C4-2B (cell line): ENCODE results near the gene DCTN4.

Experiments used
- CTCF ChIP-seq: fragments of 450-650 bp; conservative IDR thresholded peaks from 2 replicates; pipeline ENCODE4 v1.5.1; 2017; ENCODE audit warnings: mild to moderate bottlenecking
- ZFX ChIP-seq: fragments of 450-650 bp; IDR thresholded peaks from 2 replicates; pipeline ENCODE4 v1.6.1; 2017

GRCh38 chr5:150764530-150764929, 5.7 kb upstream of the DCTN4 start:
- TF ChIP-seq CTCF (no peak), ZFX (no peak)
